Measurements from ENCODE around the gene EXOSC10.
A peak's percentile ranks its signal among the peaks of the same experiment; 100 is the strongest.

Gene EXOSC10

GRCh38 chr1:11099310-11100148, at the start of gene EXOSC10:
Gene EXOSC10 (minus strand): TSS chr1:11099869. CDS start chr1:11099831, 38 bp downstream.
- DNase-seq (ENCODE audit: low spot score) = peak; percentile 83

- no peak for DNase-seq (ENCODE audit: low spot score)
Measured at GRCh38 chr1:11147197-11147770, 47.6 kb upstream of the EXOSC10 start.

- no peak for DNase-seq (ENCODE audit: low spot score)
Measured at GRCh38 chr1:11145741-11146140, 46.1 kb upstream of the EXOSC10 start.

GRCh38 chr1:11144570-11145256, 45.0 kb upstream of the EXOSC10 start:
- no peak for DNase-seq (ENCODE audit: low spot score)

GRCh38 chr1:11143907-11144306, 44.2 kb upstream of the EXOSC10 start:
- no peak for DNase-seq (ENCODE audit: low spot score)

GRCh38 chr1:11143401-11143800, 43.7 kb upstream of the EXOSC10 start:
- no peak for DNase-seq (ENCODE audit: low spot score)

- DNase-seq (ENCODE audit: low spot score) = no peak
Measured at GRCh38 chr1:11142618-11143391, 43.1 kb upstream of the EXOSC10 start.

- DNase-seq (ENCODE audit: low spot score) = no peak
Measured at GRCh38 chr1:11138952-11139351, 39.3 kb upstream of the EXOSC10 start.

GRCh38 chr1:11138029-11138428, 38.4 kb upstream of the EXOSC10 start:
- DNase-seq (ENCODE audit: low spot score) = no peak

- no peak for DNase-seq (ENCODE audit: low spot score)
Measured at GRCh38 chr1:11134898-11135266, 35.2 kb upstream of the EXOSC10 start.

- DNase-seq (ENCODE audit: low spot score) = no peak
Measured at GRCh38 chr1:11134251-11134897, 34.7 kb upstream of the EXOSC10 start.

GRCh38 chr1:11132563-11133293, 33.1 kb upstream of the EXOSC10 start:
- no peak for DNase-seq (ENCODE audit: low spot score)

- DNase-seq (ENCODE audit: low spot score) = no peak
Measured at GRCh38 chr1:11131816-11132215, 32.1 kb upstream of the EXOSC10 start.

GRCh38 chr1:11130406-11130805, 30.7 kb upstream of the EXOSC10 start:
- no peak for DNase-seq (ENCODE audit: low spot score)

GRCh38 chr1:11129649-11130390, 30.2 kb upstream of the EXOSC10 start:
- DNase-seq (ENCODE audit: low spot score) = no peak

GRCh38 chr1:11126569-11126968, 26.9 kb upstream of the EXOSC10 start:
- DNase-seq (ENCODE audit: low spot score) = no peak

- no peak for DNase-seq (ENCODE audit: low spot score)
Measured at GRCh38 chr1:11125931-11126330, 26.3 kb upstream of the EXOSC10 start.

- DNase-seq (ENCODE audit: low spot score) = no peak
Measured at GRCh38 chr1:11124965-11125364, 25.3 kb upstream of the EXOSC10 start.

GRCh38 chr1:11116318-11116717, 16.6 kb upstream of the EXOSC10 start:
- DNase-seq (ENCODE audit: low spot score) = no peak

GRCh38 chr1:11114966-11115365, 15.3 kb upstream of the EXOSC10 start:
- no peak for DNase-seq (ENCODE audit: low spot score)
